Non-pigmented ciliary epithelial cell (primary cell): ENCODE measurements around the gene AEBP1.

Source experiments
- DNase-seq: peaks from one replicate; pipeline ENCODE4 v3.0.0-alpha.2; 2010; ENCODE audit warnings: low read depth

AEBP1 gene

GRCh38 chr7:44104860-44105771 lies 971 bp downstream of the AEBP1 start:
- DNase-seq: no peak

- no peak for DNase-seq
These were observed 1.7 kb downstream of the AEBP1 start for GRCh38 chr7:44105832-44106231.

DNA sequence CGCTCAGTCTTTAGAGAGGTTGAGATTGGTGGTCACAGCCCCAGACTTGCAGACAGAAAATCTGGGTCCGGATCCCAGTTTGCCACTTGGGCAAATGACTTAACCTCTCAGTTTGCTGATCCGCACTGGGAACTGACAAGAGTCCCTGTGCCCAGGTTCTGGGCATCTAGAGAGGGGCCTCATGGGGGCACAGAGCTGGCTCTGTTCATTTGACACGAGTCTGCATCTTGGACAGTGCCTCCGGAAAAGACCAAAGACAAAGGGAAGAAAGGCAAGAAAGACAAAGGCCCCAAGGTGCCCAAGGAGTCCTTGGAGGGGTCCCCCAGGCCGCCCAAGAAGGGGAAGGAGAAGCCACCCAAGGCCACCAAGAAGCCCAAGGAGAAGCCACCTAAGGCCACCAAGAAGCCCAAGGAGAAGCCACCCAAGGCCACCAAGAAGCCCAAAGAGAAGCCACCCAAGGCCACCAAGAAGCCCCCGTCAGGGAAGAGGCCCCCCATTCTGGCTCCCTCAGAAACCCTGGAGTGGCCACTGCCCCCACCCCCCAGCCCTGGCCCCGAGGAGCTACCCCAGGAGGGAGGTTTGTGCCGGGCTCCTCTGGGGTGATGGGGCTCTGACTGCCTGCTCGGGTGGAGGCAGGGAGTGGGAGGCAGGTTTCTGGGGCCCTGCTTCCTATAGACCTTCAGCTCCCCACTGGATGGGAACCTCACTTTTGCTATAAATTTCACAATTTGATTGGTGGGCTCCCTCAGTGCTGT lies 2.3 kb downstream of the AEBP1 start:
- DNase-seq: no peak

GRCh38 chr7:44107116-44107960 lies 3.2 kb downstream of the AEBP1 start:
- DNase-seq: no peak

DNA sequence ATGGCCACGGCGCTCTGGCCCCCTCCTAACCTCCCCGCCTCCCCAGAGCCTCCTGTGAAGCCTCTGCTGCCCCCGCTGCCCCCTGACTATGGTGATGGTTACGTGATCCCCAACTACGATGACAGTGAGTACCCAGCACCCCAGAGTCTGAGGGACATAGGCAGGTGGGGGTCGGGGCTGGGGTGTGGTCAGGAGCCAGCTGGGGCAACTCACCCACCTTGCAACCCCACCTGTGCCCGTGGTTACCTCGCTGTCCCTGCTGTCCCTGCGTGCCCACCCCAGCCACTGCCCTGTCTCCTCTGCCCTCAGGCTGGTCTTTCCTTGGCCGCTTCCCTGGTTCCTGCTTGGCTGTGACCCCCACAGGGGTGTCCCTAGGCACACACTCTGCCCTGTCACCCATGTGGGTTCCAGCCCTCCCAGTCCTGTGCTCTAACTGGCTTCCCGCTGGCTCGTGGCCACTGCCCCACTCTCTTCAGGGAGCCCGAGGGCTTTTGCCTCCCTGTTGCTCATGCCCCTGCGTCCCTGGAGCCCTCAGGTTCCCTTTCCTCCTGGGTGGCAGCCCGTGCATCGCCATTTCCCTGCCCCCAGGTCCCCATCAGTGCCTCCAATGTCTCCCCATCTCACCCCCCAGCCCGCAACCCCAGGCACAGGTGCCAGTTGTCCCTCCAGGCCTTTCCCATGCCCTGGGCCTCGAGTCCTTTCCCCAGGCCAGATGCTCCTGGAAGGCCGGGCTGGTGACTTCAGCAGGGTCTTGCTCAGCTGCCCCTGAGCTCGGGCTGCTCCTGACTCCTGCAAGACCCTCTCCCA lies 4.0 kb downstream of the AEBP1 start:
- no peak for DNase-seq

DNA sequence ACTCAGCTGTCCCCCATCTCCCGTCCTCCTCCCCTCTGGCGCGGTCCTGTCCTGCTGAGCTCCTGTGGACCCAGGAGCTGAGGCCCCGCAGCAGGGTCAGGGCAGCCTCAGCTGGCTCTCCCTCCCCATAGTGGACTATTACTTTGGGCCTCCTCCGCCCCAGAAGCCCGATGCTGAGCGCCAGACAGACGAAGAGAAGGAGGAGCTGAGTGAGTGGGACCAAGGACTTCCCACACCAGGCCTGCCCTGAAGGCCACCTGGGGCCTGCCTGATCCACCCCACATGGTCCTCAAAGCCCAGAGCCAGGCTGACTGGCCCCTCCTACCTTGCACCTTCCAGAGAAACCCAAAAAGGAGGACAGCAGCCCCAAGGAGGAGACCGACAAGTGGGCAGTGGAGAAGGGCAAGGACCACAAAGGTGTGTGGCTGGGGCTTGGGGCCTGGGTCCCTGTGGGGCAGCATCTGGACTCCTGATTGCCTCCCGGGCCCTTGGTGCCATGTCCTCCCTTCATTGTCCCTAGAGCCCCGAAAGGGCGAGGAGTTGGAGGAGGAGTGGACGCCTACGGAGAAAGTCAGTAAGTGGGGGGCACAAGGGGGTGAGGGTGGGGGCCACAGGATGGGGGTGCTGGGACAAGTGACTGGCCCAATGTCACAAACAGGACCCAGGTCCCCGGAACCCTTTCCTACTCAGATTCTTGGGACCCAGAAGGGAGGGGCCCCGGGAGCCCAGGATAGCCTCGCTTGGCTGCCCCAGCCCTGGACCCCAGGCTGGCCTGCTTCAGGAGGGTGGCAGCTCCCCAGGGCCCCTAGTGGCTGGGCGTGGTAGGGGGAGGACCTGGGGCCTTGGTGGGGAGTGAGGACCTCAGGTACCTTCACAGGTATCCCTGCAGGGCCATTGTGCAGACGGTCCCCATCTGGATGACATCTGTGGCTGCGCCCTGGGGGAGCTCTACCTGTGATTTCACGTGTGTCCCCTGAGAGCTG lies 4.9 kb downstream of the AEBP1 start:
- no peak for DNase-seq

DNA sequence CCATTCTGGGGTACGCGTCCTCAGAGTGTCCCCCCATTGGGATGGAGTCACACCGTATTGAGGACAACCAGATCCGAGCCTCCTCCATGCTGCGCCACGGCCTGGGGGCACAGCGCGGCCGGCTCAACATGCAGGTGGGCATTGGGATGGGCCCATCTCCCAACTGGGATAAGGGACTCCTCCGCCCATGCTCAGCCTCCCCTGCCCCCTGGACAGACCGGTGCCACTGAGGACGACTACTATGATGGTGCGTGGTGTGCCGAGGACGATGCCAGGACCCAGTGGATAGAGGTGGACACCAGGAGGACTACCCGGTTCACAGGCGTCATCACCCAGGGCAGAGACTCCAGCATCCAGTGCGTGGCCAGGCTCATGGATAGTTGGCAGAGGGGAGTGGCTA lies 5.8 kb downstream of the AEBP1 start:
- DNase-seq: no peak

- DNase-seq: no peak
These were observed 6.8 kb downstream of the AEBP1 start for GRCh38 chr7:44110719-44111635.

- no peak for DNase-seq
These were observed 7.6 kb downstream of the AEBP1 start for GRCh38 chr7:44111761-44112160.

- DNase-seq: no peak
These were observed 8.3 kb downstream of the AEBP1 start for GRCh38 chr7:44112231-44112996.

DNA sequence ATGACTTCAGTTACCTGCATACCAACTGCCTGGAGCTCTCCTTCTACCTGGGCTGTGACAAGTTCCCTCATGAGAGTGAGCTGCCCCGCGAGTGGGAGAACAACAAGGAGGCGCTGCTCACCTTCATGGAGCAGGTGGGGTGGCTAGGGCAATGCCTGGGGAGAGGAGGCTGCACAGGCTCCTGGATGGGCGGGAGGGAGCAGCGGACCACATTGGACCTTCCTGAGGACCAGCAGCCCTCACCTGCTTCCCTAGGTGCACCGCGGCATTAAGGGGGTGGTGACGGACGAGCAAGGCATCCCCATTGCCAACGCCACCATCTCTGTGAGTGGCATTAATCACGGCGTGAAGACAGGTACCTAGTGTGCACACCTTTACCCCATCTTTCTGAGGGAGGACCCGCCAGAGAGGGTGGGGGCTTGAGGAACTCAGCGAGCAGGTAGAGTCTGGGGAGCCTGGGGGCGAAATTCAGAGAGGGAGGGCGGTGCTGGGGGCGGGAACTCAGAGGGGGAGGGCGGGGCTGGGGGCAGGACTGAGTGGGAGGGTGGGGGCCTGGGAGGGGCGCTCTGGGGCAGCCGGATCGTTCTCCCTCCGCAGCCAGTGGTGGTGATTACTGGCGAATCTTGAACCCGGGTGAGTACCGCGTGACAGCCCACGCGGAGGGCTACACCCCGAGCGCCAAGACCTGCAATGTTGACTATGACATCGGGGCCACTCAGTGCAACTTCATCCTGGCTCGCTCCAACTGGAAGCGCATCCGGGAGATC lies 9.0 kb downstream of the AEBP1 start:
- no peak for DNase-seq

DNA sequence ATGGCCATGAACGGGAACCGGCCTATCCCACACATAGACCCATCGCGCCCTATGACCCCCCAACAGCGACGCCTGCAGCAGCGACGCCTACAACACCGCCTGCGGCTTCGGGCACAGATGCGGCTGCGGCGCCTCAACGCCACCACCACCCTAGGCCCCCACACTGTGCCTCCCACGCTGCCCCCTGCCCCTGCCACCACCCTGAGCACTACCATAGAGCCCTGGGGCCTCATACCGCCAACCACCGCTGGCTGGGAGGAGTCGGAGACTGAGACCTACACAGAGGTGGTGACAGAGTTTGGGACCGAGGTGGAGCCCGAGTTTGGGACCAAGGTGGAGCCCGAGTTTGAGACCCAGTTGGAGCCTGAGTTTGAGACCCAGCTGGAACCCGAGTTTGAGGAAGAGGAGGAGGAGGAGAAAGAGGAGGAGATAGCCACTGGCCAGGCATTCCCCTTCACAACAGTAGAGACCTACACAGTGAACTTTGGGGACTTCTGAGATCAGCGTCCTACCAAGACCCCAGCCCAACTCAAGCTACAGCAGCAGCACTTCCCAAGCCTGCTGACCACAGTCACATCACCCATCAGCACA lies 9.7 kb downstream of the AEBP1 start:
- DNase-seq: no peak

- DNase-seq: no peak
These were observed 10.6 kb downstream of the AEBP1 start for GRCh38 chr7:44114586-44115310.

DNA sequence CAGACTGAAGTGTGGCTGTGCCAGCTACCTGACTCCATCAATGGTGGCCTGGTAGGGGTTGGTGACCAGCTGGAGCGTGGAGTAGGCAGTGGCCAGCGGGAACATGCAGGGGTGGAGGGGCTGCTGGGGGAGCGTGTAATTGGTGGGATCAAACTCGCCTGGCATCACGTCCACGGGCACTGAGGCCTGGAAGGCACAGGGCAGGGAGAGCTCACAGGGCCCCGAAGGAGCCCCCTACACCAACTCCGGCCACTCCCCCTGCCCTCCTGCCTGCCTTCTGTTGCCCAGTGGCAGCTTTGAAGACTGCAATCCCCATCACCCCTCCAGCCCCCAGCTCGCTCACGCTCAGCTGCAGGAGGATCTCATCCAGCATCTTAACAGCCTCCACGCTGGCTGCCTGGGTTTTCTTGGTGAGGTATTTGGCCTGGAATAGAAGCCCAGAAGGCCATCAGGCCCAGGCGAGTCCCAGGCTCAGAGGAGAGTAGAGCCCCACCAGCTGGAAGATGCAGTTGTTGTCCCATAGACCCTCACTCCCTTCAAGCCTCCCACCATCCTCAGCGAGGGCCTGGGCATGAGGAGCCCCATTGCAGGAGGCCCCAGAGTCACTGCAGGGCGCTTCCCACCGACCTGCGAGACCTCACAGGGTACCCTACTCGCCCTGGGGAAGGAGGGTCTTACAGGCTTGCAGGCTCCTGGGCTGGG lies 12.1 kb downstream of the AEBP1 start:
- DNase-seq: no peak

DNA sequence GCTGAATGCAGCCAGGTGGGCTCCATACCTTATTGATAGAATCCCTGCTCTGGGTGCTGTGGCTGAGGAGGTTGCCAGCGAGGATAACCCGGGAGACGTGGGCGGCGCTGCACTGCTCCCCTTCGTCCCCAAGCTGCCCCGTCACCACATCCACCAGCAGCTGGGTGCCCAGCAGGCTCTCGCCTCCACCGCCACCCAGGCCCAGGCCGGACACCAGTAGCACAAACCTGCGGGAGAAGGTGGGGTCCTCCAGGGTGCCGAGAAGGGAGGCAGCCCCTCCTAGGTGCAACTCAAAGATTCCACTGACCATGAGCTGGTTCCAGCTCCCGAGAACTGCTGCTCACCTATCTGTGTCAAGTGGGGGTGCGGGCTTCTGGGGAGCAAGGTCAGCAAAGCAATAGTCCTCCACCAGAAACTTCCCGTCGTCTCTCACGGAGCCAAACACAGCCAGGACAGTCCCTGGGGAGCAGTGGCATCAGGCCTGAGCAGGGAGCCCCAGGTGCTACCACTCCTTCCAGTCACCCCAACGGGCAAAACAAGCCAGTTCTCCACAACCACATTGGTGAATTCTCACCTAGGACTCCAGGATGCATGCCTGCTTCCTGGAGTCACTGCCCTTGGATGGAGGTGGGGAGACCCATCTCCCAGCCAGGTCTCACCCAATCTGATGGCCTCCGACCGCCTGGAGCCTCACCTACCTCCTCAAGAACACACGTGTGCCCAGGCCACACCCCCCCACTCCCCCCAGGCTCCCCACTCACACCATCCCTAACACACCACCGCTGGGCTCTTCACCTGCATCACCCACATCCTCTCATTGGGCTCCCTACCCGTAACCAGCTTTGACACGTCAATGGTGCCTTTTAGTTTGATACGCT lies 12.9 kb downstream of the AEBP1 start:
- no peak for DNase-seq
